Type B pancreatic cell (in vitro differentiated cells): ENCODE results near the gene RUNX2. TPM values are rescaled to one million over a fixed set of nuclear protein-coding genes. Genes with fewer than 3 reads are reported as not detected.
A peak's percentile ranks its signal among the peaks of the same experiment; 100 is the strongest.

ENCODE experiments used
- DNase-seq: peaks from one replicate; pipeline ENCODE4 v3.0.0; 2021; ENCODE audit warnings: mixed read lengths; ENCODE audit not compliant: unreplicated experiment; ENCODE audit errors: extremely low spot score
- H3K27ac Mint-ChIP-seq: 2 replicates; pipeline ENCODE4 v1.8.0; 2021; ENCODE audit warnings: mild to moderate bottlenecking, mixed read lengths
- H3K27me3 Mint-ChIP-seq: 2 replicates; pipeline ENCODE4 v1.8.0; 2021; ENCODE audit warnings: mixed read lengths
- H3K36me3 Mint-ChIP-seq: 2 replicates; pipeline ENCODE4 v1.8.0; 2021; ENCODE audit warnings: mixed read lengths
- H3K4me1 Mint-ChIP-seq: one replicate; pipeline ENCODE4 v1.8.0; 2021; ENCODE audit warnings: mixed read lengths; ENCODE audit not compliant: unreplicated experiment
- H3K4me3 Mint-ChIP-seq: 2 replicates; pipeline ENCODE4 v1.8.0; 2021; ENCODE audit warnings: mild to moderate bottlenecking, mixed read lengths
- H3K9me3 Mint-ChIP-seq: 2 replicates; pipeline ENCODE4 v1.8.0; 2021; ENCODE audit warnings: mixed read lengths
- CTCF ChIP-seq: fragments of 200-600 bp; sonication (generic); conservative IDR thresholded peaks from 2 replicates; pipeline ENCODE4 v1.5.0; 2021; ENCODE audit warnings: antibody characterized with exemption, mild to moderate bottlenecking
- total RNA-seq: library from RNA; stranded (reverse); gene quantifications from 2 replicates; pipeline ENCODE4 v1.2.1, GENCODE V29; 2021; ENCODE audit warnings: low replicate concordance

Gene RUNX2
- total RNA-seq, 1 donor from 2014 or later, result 6.0 TPM

- peaks cover 1% of the 10 kb centered on the region for H3K36me3 Mint-ChIP-seq
- no peak overlapping the region for H3K4me3 Mint-ChIP-seq
- peak overlapping the region; percentile 10 for H3K27ac Mint-ChIP-seq
- H3K27me3 Mint-ChIP-seq, result peaks cover 3% of the 10 kb centered on the region
- H3K4me1 Mint-ChIP-seq, result peaks cover 19% of the 10 kb centered on the region
- TF ChIP-seq CTCF, result no peak
- no peak for DNase-seq
- H3K9me3 Mint-ChIP-seq, result no peaks in the 10 kb centered on the region
Observed at GRCh38 chr6:45614488-45615285, 286.6 kb downstream of the RUNX2 start.

- H3K4me1 Mint-ChIP-seq, result peaks cover 15% of the 10 kb centered on the region
- H3K4me3 Mint-ChIP-seq, result no peak overlapping the region
- H3K9me3 Mint-ChIP-seq, result no peaks in the 10 kb centered on the region
- H3K36me3 Mint-ChIP-seq, result peaks cover 4% of the 10 kb centered on the region
- no peak for DNase-seq
- no peak for TF ChIP-seq CTCF
- H3K27me3 Mint-ChIP-seq, result peaks cover 3% of the 10 kb centered on the region
- no peak overlapping the region for H3K27ac Mint-ChIP-seq
Observed at GRCh38 chr6:45616209-45616608, 288.1 kb downstream of the RUNX2 start.

- Mint-ChIP-seq H3K27me3 (peaks cover 3% of the 10 kb centered on the region), H3K4me3 (no peak overlapping the region), H3K9me3 (no peaks in the 10 kb centered on the region), H3K4me1 (peaks cover 15% of the 10 kb centered on the region), H3K27ac (no peak overlapping the region), H3K36me3 (peaks cover 4% of the 10 kb centered on the region)
- no peak for TF ChIP-seq CTCF
- no peak for DNase-seq
Observed at GRCh38 chr6:45617441-45617840, 289.3 kb downstream of the RUNX2 start.

- Mint-ChIP-seq H3K27ac (no peak overlapping the region), H3K36me3 (peaks cover 4% of the 10 kb centered on the region), H3K4me3 (no peak overlapping the region), H3K27me3 (peaks cover 3% of the 10 kb centered on the region), H3K9me3 (no peaks in the 10 kb centered on the region), H3K4me1 (peaks cover 15% of the 10 kb centered on the region)
- no peak for TF ChIP-seq CTCF
- no peak for DNase-seq
Observed at GRCh38 chr6:45618259-45618658, 290.1 kb downstream of the RUNX2 start.

GRCh38 chr6:45619211-45619760 is 291.2 kb downstream of the RUNX2 start:
- H3K27ac Mint-ChIP-seq, result no peak overlapping the region
- DNase-seq, result no peak
- H3K4me3 Mint-ChIP-seq, result no peak overlapping the region
- TF ChIP-seq CTCF, result no peak
- peaks cover 10% of the 10 kb centered on the region for H3K4me1 Mint-ChIP-seq
- H3K27me3 Mint-ChIP-seq, result peaks cover 3% of the 10 kb centered on the region
- H3K9me3 Mint-ChIP-seq, result no peaks in the 10 kb centered on the region
- peaks cover 4% of the 10 kb centered on the region for H3K36me3 Mint-ChIP-seq
